A673 (cell line): ENCODE results near the gene TAF3.

ENCODE experiments used
- CTCF ChIP-seq: fragments of 300-800, 200-600 bp; sonication (generic); conservative IDR thresholded peaks from 2 replicates; pipeline ENCODE4 v1.5.1; 2017; ENCODE audit warnings: low read depth, mild to moderate bottlenecking, antibody characterized with exemption, low read length, moderate library complexity, mixed read lengths
- EZH2 ChIP-seq: fragments of 200-600 bp; sonication (generic); IDR thresholded peaks from 2 replicates; pipeline ENCODE4 v1.6.1; 2017; ENCODE audit warnings: borderline replicate concordance, low read depth, mild to moderate bottlenecking, mixed read lengths, antibody characterized with exemption, low read length; ENCODE audit not compliant: poor library complexity, severe bottlenecking

GRCh38 chr10:8039321-8039881 is 221.1 kb downstream of the TAF3 start:
- TF ChIP-seq CTCF (no peak), EZH2 (peak; percentile 62)
